GM19395 (cell line): Measurements from ENCODE around the gene RAI1.

ENCODE experiments used
- ATAC-seq: cut with Tn5 transposase; IDR thresholded peaks from one replicate; pipeline ENCODE4 v1.9.1; 2021; ENCODE audit warnings: mild to moderate bottlenecking, moderate library complexity; ENCODE audit not compliant: unreplicated experiment

Gene RAI1

DNA sequence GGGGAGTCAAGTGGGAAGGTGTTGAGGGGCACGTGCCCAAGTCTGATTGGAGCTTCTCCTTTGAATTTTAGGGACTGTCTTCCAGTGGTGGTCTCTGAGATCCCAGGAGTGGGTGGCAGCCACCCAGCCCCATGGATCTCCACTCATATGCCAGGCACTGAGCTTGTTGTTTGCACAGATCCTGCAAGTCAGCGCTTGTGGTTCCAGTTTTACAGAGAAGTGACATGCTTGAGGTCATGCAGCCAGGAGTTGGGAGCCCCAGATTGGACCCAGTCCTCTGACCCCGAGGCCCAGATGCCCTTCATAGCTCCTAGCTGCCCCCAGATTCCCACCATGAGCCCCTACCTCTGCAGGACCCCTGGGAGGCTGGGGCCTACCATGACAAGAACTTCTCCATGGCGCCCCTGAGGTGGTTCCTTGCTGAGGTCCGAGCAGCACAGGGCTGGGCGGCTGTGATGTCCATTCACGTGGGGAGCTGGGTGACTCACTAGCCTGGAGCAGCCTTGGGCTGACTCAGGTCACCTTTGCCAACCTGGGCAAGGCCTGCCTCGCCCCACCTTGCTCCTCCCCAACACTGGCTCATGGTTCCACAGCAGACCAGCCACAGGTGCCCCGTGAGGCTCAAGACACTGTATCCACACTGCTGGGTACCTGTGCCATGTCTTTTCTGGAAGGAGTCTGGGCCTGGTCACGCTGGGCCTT, 47.4 kb downstream of the RAI1 start:
- no peak for ATAC-seq

DNA sequence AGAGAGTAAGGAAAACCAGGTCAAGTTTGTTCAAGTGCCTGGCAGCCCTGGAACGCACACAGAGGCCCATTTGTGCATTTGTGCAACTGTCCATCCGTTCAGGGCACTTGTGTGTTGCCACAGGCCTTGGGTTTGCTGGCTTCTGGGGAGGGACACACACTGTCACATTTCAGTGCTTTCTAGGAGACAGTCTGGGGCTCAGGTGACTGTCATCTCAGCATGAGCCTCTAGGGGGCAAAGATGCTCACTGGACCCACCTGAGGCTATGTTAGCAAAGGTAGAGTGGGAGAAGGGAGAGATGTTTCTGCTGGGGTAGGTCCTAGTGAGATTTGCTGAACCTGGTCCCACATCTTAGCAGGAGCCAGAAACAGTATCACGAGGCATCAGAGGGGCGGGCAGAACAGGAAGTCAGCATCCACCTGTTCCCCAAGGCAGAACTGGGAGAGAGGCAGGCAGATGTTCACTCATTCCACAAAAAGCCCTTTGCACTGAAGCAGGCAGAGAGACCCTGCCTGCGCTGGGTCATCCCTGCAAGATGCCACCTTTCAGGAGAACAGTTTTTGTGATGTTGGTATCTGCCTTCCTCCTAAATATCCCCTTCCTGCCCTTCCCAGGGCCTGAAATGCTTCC, 48.5 kb downstream of the RAI1 start:
- no peak for ATAC-seq

- no peak for ATAC-seq
These were observed 49.1 kb downstream of the RAI1 start for GRCh38 chr17:17730250-17730935.

DNA sequence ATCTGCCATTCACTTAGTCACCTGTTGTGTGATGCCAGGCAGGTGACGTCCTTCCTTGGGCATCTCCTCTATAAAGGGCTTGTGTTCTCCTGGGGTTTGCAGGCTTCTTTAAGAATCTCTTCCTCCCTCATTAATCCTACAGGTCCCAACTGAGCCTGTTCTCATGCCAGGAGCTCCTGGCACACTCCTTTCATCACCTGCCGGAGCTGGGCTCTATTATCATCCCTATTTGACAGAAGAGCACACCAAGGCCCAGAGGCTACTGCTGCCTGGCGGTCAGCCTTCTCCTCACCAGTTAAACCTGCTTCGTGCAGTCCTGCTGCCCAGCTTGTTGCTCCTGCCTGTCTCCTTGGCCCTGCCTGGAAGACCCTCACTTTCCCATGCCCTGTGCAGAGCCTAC, 51.2 kb downstream of the RAI1 start:
- no peak for ATAC-seq

DNA sequence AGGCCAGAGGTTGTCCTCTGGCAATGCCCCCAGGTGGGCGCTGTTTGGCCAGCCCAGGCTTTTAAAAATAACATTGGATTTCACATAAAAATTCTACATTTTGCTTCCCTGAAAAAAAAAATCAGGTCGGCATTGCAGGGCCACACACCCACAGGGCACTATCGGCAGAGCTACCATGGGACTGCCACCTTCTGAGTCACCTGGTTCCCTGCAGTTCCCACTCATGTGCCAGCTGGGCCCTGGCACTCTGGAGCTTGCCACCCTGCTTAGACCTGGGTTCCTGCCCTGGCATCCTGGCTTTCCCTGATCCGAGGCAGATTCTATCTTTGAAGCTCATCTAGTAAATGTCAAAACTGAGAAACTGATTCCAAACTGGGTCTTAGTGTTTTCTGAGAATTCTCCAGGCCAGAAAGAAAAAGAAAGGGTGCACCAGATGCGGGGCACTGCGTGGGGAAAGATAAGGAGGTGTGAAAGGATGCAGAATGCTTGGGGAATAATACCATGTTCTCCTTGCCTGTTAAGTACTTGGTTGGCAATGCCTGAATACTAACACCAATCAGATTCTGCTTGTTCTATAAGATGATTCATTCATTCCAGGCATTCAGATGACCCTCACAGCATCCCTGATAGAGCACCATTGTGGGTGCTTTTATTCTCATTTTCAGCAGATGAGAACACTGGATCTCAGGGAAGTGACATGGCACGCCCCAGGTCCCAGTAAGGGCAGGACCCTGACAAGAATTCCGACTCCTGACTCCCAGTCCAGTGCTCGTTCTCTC, 51.8 kb downstream of the RAI1 start:
- no peak for ATAC-seq

DNA sequence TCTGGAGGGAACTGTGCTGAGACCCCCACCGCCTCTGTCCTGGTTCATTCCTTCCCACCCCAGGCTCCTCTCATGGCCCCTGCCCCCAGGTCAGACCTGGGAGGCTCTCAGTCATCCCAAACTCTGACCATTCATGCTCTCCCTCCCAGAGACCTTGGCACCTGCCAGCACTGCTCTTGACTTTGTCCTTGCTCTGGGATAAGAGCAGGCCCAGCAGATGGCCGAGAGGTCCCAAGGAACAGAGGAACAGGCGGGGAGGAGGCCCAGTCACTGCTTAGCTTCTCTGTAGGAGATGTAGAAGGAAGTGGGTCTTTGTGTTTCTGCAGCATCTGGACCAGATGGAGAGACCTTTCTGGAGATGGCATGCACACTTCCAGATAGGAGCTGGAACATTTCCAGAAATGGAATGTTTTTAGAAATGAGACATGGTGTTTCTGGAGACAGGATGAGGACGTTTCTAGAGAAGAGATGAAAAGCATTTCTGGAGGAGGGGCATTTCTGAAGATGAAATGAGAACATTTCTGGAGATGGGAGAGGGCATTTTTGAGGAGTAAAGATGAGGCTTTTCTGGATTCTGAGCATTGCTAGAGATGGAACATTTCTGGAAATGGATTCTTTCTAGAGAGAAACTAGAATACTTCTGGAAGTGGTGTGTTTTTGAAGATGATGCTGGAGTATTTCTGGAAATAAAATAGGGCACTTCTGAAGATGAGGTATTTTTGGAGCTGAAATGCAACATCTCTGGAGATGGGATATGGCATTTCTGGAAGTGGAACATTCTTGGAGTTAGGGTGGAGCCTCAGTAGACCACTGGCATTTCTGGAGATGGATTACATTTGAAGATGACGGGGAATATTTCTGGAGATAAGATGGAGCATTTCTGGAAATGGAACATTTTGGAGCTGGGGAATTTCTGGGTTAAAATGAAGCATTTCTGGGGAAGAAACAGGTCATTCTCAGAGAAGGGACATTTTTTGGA, 55.2 kb downstream of the RAI1 start:
- ATAC-seq = no peak

DNA sequence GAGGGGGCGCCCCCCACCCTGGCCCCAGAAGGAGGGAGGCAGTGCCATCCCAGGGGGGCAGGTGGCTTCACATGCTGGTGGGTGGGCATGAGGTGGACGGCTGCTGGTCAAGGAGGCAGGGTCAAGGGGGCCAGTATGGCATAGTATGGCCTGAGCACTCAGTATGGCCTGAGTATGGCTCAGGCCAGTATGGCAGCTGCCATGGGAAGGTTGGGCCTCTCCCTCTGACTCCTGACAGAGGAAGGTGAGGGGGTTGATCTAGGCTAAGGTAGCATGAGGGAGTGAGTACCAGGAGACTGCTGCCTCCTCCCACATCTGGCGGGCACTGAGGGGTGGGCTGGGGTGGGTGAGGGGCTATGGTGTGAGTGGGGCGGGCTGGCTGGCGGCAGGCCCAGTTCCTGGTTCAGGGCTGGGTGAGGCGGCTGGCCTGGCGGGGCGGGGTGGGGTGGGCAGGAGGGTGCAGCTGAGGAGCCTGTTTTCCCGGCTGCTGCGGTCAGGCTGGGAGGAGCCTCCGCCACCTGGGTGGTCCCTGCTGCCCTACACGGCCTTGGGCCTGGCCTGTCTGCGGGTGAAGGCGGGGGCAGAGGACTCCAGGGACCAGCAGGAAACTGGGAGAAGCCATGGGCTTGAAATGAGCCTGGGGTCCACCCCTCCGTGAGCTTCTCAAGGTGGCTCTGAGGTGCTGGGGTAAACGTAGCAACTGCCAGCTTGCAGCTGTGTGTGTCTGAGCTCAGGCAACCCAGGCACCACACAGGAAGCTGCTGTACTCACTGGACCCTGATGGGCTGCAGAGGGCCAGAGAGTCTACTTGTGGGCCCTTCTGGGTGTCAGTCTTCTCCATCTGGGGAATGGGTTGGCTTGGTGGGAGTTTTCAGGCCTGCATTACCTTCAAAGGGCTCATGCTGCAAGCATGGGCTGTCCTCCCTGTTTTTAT, 57.0 kb downstream of the RAI1 start:
- no peak for ATAC-seq

DNA sequence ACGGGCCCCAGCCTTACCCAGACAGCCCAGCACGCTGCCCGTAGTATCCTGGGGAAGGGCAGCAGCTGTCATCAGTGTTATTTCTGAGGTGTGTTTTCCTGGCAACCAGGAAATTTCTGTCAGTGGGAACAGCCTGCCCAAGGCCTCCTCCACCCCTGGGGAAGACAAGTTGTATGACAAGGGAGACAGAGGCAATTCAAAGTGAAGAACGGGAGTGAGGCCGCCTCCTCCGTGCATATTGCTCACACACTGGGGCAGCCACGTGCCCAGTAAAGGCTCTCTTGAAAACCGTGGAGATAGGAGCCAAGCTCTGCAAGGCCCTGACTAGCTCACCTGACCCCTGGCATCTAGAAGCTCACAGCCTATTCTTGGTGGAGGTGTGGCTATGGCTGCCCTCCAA, 57.6 kb downstream of the RAI1 start:
- ATAC-seq = no peak

DNA sequence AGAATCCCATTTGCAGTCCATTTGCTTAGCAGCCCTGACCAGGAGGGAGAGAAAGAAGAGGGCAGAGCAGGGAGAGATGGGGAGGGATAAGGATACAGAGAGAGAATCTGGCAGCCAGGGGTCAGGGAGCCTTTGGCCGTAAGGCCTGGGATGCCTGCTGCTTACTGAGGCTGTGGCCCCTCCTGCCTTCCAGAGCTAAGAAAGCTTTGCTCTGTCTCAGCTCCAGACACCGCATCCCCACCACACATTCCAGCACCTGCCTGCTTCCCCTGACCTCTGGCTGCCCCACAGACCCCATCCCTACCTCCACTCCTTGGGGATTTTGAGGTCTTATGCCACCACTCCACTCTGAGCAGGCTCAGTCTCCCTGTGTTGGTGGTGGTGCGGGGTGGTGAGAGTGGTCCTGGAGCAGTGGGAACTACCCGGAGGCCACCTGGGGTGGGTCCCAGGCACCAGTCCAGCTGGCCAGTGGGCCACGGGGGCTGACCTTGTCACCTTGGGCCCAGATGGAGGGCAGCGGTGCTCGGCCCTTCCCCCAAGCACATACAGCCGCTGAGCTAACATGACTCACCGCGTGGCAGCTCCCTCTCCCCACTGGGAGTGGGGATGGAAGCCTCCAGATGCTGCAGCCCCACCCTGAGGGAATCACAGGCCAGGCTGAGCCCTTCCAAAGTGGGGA, 58.3 kb downstream of the RAI1 start:
- no peak for ATAC-seq

- ATAC-seq = no peak
These were observed 59.5 kb downstream of the RAI1 start for GRCh38 chr17:17740615-17741348.

DNA sequence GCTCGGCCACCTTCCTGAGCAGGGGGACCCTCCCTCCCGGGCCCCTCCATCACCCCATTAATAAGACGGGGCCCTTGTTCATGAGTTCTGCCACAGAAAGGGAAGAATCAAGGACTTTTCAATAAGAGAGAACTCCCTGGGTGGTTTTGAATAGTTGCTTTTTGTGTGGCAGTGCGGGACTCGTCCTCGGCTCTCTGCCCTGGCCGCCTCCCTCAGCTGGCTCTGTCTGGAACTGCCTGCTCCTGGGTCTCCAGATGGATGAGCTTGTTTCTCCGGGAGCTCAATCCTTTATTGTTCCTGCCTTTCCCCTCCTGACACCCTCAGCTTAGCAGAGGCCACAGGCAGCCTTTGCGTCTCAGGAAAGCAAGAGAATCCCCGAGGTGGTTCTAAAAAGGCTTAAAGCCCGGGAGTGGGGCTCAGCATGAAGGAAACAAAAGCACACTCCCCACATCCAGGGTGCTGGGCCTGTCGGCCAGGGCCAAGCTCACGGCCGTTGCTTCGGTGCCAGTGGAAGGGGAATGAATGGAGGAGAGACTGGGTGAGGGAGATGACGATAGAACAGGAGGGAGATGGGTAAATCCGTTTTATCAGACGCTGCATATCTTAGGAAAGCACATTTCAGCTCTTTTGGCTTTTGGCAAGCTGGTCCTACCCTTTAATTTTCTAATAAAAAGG, 60.2 kb downstream of the RAI1 start:
- ATAC-seq = no peak

- no peak for ATAC-seq
These were observed 60.9 kb downstream of the RAI1 start for GRCh38 chr17:17742133-17742621.

- no peak for ATAC-seq
These were observed 61.6 kb downstream of the RAI1 start for GRCh38 chr17:17742688-17743390.

- ATAC-seq = no peak
These were observed 62.3 kb downstream of the RAI1 start for GRCh38 chr17:17743391-17744112.

- ATAC-seq = no peak
These were observed 62.9 kb downstream of the RAI1 start for GRCh38 chr17:17744116-17744515.
